Measurements from ENCODE around the gene PYCARD.
"Not testable (repeated sequence)": the region's sequence is repeated elsewhere in the genome, so short reads cannot be mapped to it uniquely, and the experiment has no call there.

The PYCARD gene

DNA sequence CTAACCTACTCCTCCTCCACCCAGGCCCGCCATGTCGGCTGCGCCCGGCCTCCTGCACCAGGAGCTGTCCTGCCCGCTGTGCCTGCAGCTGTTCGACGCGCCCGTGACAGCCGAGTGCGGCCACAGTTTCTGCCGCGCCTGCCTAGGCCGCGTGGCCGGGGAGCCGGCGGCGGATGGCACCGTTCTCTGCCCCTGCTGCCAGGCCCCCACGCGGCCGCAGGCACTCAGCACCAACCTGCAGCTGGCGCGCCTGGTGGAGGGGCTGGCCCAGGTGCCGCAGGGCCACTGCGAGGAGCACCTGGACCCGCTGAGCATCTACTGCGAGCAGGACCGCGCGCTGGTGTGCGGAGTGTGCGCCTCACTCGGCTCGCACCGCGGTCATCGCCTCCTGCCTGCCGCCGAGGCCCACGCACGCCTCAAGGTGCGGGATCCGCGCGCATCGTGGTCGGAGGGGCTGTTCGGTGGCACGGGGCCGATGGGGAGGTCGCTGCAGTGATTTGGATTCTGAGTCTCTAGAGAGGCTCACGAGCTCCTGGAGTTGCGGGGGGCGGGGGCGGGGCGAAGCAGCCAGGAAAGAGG is 12.2 kb upstream of the PYCARD start:
- no peak for DNase-seq

DNA sequence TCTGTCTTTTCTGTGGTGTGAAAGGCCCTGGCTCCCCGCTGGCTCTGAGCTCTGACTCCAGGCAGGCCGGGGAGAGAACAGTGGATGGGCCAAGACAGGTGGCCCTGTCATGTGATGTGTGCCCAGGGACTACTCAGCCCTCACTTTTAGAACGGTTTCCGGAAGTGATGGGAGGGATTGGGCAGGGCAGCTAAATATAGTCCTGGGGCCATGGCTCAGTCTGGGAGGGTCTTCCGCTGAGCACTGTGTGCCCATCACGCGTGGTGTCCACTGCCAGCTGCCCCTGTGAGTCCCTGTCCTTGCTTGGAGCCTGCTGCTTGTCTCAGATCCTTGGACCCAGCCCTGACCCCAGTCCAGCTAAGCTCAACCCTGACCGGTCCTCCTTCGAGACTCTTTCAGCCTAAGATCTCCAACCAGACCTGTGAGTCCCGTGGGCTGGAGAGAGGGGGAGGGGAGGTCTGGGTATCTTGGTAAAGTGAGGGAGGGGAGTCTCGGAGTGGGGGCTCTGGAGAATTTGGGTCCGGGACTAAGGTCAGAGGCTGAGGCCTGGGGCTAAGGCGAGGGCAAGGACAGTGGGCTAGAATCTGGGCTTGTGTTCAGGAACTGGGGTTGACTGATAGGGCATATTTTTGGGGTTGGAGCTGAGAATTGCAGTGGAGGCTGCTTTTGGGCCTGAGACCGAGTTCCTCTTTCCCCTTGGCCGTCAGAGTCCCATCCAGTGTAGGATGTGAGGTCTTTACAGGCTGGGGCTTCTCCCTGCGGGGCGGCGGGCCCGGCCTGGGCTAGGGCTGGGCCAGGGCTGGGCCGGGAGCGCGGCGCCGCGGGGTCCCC is 11.5 kb upstream of the PYCARD start, which contains the start of gene TRIM72:
TRIM72 (plus strand) TSS at position 243 of the 831 bp plus-strand sequence. CDS start 620 bp downstream, outside the sequence.
- DNase-seq, result no peak

GRCh38 chr16:31213342-31213741 is 10.8 kb upstream of the PYCARD start:
- no peak for DNase-seq

- DNase-seq, result no peak
These were observed 4.2 kb upstream of the PYCARD start for GRCh38 chr16:31206776-31207175.

GRCh38 chr16:31204871-31205666 is 2.5 kb upstream of the PYCARD start:
- no peak for DNase-seq

- peak; percentile 31 for DNase-seq
These were observed 762 bp downstream of the PYCARD start for GRCh38 chr16:31201582-31202413.

- peak; percentile 31 for DNase-seq
These were observed 1.6 kb downstream of the PYCARD start for GRCh38 chr16:31200821-31201568.

DNA sequence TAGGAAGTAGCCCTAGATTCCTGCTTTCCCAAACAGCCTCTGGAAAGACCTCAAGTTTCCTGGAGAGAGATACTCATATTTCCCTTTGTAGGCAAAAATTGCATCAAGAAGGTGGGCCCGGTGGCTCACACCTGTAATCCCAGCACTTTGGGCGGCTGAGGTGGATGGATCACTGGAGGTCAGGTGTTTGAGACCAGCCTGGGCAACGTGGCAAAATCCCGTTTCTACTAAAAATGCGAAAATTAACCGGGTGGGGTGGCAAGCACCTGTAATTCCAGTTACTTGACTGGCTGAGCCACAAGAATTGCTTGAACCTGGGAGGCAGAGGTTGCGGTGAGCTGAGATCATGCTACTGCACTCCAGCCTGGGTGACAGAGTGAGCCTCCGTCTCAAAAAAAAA is 2.4 kb downstream of the PYCARD start:
- DNase-seq, result not testable (repeated sequence)

DNA sequence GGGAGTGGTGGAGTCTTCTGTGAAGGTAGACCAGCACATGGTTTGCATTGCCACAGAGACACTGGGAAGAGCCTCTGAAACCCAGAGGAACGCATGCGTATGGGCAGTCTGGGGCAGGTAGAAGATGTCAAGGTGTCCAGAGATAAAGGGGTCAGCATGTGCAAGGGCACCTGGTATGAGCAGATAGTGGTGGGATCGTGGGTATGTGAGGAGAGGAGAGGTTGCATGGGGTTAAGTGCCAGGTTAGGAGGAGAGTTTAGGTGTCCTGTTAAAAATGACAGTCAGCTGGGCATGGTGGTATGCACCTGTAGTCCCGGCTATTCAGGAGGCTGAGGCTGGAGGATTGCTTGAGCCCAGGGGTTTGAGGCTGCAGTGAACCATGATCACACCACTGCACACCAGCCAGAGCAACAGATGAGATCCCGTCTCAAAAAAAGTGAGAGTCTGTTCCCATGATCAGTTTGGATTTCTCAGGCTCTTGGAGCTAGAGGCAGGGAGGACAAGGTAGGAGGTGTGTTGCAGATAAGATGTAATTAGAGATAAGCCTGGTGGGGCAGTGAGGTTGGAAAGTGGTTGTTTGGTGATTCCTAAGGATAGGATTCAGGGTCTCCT is 3.0 kb downstream of the PYCARD start:
- DNase-seq, result no peak

DNA sequence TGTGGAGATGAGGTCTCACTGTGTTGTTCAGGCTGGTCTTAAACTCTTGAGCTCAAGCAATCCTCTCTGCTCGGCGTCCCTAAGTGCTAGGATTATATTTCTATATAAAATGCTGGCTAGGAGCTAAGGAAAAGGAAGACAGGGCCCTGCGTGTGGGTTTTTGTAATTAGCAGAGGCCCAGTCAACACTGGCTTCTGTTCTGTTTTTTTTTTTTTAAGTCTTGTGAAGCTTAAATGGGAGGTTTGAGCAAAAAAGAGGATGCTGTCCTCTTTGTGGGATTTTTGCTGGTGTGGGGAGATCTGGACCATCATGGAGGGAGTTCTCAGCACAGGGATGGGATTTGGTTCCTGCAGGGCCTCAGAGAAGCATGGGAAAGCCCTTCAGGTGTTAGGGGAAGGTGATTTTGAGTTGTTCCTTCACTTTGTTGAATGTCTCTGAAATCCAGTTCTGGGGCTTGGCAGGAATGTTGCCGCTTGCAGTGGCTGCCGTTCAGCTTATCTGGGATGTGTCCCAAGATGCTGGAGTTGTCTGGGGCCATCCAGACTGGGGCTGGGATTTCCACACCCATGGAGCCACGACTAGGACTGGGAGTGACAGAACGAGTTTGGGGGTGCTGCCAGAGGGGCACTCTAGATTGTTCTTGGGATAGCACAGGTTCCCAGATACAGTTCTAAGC is 4.2 kb downstream of the PYCARD start:
- no peak for DNase-seq

- DNase-seq, result no peak
These were observed 6.1 kb downstream of the PYCARD start for GRCh38 chr16:31196324-31197088.

GRCh38 chr16:31195861-31196260 is 6.7 kb downstream of the PYCARD start:
- not testable (repeated sequence) for DNase-seq

DNA sequence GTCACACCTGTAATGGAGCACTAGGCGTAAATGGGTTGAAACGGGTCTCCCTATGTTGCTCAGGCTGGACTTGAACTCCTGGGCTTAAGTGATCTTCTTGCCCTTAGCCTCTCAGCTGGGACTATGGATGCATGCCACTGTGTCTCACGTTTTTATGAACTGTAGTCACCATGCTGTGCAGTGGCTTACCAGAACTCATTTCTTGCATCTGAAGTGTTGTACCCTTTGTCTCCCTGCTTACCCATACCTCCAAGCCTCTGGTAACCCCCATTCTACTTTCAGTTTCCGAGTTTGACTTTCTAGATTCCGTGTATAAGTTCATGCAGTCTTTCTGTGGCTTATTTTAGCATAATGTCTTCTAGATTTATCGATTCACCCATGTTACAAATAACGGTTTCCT is 7.7 kb downstream of the PYCARD start:
- no peak for DNase-seq

DNA sequence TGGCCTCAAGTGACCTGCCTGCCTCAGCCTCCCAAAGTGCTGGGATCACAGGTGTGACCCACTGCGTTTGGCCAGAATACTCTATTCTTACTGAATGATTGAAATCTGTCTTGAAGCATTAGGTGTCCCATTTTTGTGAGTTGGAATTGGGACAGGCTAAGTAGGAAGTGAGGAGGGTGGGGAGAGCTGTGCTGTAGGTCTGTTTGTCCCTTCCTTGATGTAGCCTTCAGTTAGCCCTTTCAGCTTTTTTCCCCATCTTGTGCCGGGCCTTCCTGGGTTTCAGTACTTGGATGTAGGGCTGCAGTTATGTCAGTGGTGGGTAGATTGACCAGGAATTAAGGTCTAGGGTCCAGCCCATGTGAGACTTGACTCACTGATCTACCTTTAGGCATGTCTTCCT is 8.7 kb downstream of the PYCARD start:
- no peak for DNase-seq

DNA sequence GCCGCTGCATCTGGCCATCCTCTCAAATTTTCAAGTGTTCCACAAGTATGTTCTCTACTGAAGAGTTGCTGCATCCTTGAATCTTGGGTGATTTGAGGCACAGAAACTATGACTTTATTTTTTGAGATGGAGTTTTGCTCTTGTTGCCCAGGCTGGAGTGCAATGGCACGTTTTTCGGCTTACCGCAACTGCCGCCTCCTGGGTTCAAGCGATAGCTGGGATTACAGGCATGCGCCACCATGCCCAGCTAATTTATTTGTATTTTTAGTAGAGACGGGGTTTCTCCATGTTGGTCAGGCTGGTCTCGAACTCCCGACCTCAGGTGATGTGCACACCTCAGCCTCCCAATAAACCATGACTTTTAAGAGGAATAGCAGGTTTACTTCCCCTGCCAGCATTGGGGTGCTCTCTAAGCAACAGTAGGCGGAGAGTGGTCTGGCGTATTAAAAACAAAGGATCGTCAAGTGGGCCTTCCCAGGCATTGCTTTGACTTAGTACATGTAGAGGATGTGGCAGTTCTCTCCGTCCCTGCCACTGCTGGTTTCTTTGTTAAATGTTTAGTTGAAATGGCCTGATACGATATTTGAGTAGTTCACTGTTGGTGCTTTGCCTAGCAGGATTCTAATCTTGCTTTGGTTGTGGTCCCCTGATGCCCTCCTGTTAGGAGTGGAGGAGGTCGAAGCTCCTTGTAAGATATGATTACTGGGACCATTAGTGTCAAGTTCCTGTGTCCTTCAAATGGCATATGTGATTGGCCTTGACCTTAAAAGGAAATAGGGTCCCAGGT is 9.5 kb downstream of the PYCARD start:
- no peak for DNase-seq

DNA sequence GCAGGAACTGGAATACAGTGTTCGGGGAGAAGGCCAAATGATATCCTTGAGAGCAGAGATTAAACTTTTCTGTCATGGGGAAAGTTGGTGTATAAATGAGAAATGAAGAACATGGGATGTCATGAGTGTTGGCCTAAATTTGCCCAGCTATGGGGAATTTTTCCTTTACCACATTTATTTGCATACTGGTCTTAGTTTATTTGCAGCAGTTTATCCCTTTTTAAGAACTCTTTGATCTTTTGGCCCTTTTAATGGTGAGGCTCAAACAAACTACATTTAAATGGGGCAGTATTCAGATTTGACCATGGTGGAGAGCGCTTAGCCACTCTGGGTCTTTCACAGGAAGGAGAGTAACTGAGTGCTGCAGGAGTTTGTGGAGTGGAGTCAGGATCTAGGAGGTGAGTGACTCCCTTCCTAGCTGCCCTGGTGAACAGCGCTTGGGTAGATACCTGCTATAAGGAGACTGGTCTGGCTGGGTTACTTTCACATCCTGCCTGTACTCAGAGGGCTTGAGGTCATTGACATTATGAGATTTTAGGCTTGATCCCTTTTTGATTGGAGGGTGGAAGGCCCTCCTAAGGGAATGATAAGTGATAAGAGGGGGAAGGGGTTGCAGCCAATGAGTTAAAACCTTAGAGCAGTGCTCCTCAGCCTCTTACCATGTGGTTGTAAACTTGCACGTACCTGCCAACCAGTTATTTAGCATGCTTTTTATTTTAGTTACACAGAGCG is 10.7 kb downstream of the PYCARD start:
- DNase-seq, result no peak

GRCh38 chr16:31190818-31191444 is 11.6 kb downstream of the PYCARD start:
- no peak for DNase-seq

DNA sequence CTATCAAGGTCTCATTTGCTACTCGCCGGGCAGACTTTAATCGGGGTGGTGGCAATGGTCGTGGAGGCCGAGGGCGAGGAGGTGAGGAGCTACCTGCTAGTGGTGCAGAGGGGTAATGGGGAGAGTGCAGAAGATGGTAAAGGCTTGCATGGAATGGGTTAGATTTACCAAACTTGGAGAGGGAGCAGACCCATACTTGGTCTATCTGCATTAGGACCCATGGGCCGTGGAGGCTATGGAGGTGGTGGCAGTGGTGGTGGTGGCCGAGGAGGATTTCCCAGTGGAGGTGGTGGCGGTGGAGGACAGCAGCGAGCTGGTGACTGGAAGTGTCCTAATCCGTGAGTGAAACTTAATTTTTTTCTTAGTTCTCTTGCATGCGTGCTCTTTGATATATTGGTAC is 12.5 kb downstream of the PYCARD start:
- DNase-seq, result no peak
